A673 (cell line): Measurements from ENCODE around the gene SCCPDH. TPM values are rescaled to one million over a fixed set of nuclear protein-coding genes. Genes with fewer than 3 reads are reported as not detected.

Source experiments
- BruUV-seq: library from RNA; stranded (reverse); fragments of 400-500 nt; replicated peaks from 2 replicates; lab custom pipeline; 2021; lab: Mats Ljungman, UMichigan
- CTCF ChIA-PET: fragments of 300-600 bp; sonication (Branson Sonifier 250); formaldehyde crosslinking; loops from one replicate; lab custom pipeline; 2022; ENCODE audit warnings: antibody characterized with exemption; lab: Charles Lee
- POLR2A ChIA-PET: fragments of 300-600 bp; sonication (Branson Sonifier 250); formaldehyde crosslinking; loops from one replicate; lab custom pipeline; 2022; ENCODE audit warnings: antibody characterized with exemption; ENCODE audit not compliant: low non-redundant PET; lab: Charles Lee
- DNase-seq: peaks from one replicate; pipeline ENCODE4 v3.0.0-alpha.2; 2015; ENCODE audit warnings: low spot score
- H3K27ac ChIP-seq: fragments of 200-600 bp; sonication (generic); 2 replicates; pipeline ENCODE4 v1.5.1; 2016; ENCODE audit warnings: mixed run types, low read depth, mild to moderate bottlenecking, mixed read lengths, antibody characterized with exemption, low read length; ENCODE audit not compliant: poor library complexity, severe bottlenecking
- H3K27me3 ChIP-seq: fragments of 200-600 bp; sonication (generic); replicated peaks from 2 replicates; pipeline ENCODE4 v1.6.1; 2017; ENCODE audit warnings: mixed run types, low read depth, mild to moderate bottlenecking, mixed read lengths, antibody characterized with exemption, low read length; ENCODE audit not compliant: insufficient read depth, poor library complexity
- H3K36me3 ChIP-seq: fragments of 200-600 bp; sonication (generic); 2 replicates; pipeline ENCODE4 v1.6.1; 2016; ENCODE audit warnings: mixed run types, mild to moderate bottlenecking, mixed read lengths, antibody characterized with exemption, low read length; ENCODE audit not compliant: insufficient read depth, poor library complexity, severe bottlenecking
- H3K4me1 ChIP-seq: fragments of 200-600 bp; sonication (generic); 2 replicates; pipeline ENCODE4 v1.6.1; 2017; ENCODE audit warnings: mixed run types, mild to moderate bottlenecking, mixed read lengths, antibody characterized with exemption, low read length; ENCODE audit not compliant: insufficient read depth, poor library complexity, severe bottlenecking
- H3K4me3 ChIP-seq: fragments of 200-600 bp; sonication (generic); 2 replicates; pipeline ENCODE4 v1.5.1; 2016; ENCODE audit warnings: low read depth, mixed run types, mild to moderate bottlenecking, mixed read lengths, low read length; ENCODE audit not compliant: poor library complexity, severe bottlenecking
- H3K9me3 ChIP-seq: fragments of 200-600 bp; sonication (generic); 2 replicates; pipeline ENCODE4 v1.6.1; 2016; ENCODE audit warnings: mixed run types, low read depth, mild to moderate bottlenecking, mixed read lengths, antibody characterized with exemption, low read length; ENCODE audit not compliant: poor library complexity, severe bottlenecking
- EZH2 ChIP-seq: fragments of 200-600 bp; sonication (generic); IDR thresholded peaks from 2 replicates; pipeline ENCODE4 v1.6.1; 2017; ENCODE audit warnings: borderline replicate concordance, low read depth, mild to moderate bottlenecking, mixed read lengths, antibody characterized with exemption, low read length; ENCODE audit not compliant: poor library complexity, severe bottlenecking
- intact Hi-C: fragments of 100-400 bp; cut with micrococcal nuclease; formaldehyde crosslinking; loops from one replicate; pipeline ENCODE4 v1.10.0; 2022; ENCODE audit not compliant: unreplicated experiment
- total RNA-seq: library from RNA; stranded (reverse); gene quantifications from 2 replicates; pipeline ENCODE4 v1.2.3, GENCODE V29; 2021
- TF ChIP-seq, protein P1 (sequence below): fragments of 300-800, 200-600 bp; sonication (generic); conservative IDR thresholded peaks from 2 replicates; pipeline ENCODE4 v1.5.1; 2017; ENCODE audit warnings: low read depth, mild to moderate bottlenecking, antibody characterized with exemption, low read length, moderate library complexity, mixed read lengths

Gene SCCPDH
- total RNA-seq, 1 experiment from 2014 or later = 41.7 TPM

GRCh38 chr1:246779561-246780175, 55.5 kb downstream of the SCCPDH start:
- no peaks in the 10 kb centered on the region for H3K9me3 ChIP-seq
- H3K27me3 ChIP-seq = no peaks in the 10 kb centered on the region
- H3K27ac ChIP-seq = no peak overlapping the region
- ChIA-PET POLR2A (no interaction called here), CTCF (no interaction called here)
- H3K36me3 ChIP-seq = no peaks in the 10 kb centered on the region
- H3K4me3 ChIP-seq = no peak overlapping the region
- no TSS peak for BruUV-seq
- H3K4me1 ChIP-seq = no peaks in the 10 kb centered on the region
- intact Hi-C loops = no loop called here
- TF ChIP-seq, protein P1, sequence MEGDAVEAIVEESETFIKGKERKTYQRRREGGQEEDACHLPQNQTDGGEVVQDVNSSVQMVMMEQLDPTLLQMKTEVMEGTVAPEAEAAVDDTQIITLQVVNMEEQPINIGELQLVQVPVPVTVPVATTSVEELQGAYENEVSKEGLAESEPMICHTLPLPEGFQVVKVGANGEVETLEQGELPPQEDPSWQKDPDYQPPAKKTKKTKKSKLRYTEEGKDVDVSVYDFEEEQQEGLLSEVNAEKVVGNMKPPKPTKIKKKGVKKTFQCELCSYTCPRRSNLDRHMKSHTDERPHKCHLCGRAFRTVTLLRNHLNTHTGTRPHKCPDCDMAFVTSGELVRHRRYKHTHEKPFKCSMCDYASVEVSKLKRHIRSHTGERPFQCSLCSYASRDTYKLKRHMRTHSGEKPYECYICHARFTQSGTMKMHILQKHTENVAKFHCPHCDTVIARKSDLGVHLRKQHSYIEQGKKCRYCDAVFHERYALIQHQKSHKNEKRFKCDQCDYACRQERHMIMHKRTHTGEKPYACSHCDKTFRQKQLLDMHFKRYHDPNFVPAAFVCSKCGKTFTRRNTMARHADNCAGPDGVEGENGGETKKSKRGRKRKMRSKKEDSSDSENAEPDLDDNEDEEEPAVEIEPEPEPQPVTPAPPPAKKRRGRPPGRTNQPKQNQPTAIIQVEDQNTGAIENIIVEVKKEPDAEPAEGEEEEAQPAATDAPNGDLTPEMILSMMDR = no peak
- TF ChIP-seq EZH2 = no peak
- DNase-seq = no peak

DNA sequence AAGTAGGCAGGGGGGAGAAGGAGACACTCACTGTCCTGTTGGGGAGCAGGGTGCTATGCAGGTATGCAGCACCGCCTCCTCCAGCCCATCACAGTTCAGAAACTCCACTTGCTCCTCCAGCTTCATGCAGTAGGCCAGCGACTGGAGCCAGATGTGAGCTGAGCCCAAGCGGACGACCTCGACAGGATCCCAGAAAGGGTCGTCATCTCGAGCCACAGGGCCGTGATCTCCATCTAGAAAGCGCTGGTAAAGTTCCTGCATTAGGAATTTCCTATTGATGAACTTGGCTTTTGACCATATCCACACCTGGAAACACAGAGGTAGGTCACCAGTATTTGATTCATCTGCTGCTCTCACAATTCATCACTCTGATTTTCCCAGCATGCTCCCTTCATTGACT, 56.1 kb downstream of the SCCPDH start:
- DNase-seq = no peak
- Histone ChIP-seq H3K9me3 (no peaks in the 10 kb centered on the region), H3K27ac (no peak overlapping the region), H3K4me3 (no peak overlapping the region), H3K36me3 (no peaks in the 10 kb centered on the region), H3K27me3 (no peaks in the 10 kb centered on the region), H3K4me1 (no peaks in the 10 kb centered on the region)
- ChIA-PET POLR2A (no interaction called here), CTCF (no interaction called here)
- intact Hi-C loops = no loop called here
- BruUV-seq = no TSS peak
- no peak for TF ChIP-seq EZH2

GRCh38 chr1:246781212-246781611, 57.0 kb downstream of the SCCPDH start:
- no peaks in the 10 kb centered on the region for H3K9me3 ChIP-seq
- intact Hi-C loops = no loop called here
- no peak overlapping the region for H3K4me3 ChIP-seq
- no peaks in the 10 kb centered on the region for H3K4me1 ChIP-seq
- H3K27ac ChIP-seq = no peak overlapping the region
- CTCF ChIA-PET = no interaction called here
- TF ChIP-seq, protein P1 = no peak
- TF ChIP-seq EZH2 = no peak
- no TSS peak for BruUV-seq
- no peaks in the 10 kb centered on the region for H3K27me3 ChIP-seq
- H3K36me3 ChIP-seq = no peaks in the 10 kb centered on the region
- no peak for DNase-seq
- POLR2A ChIA-PET = no interaction called here
